Activated naive CD4-positive, alpha-beta T cell (primary cell): ENCODE data around the gene MYO16.
"Not testable (repeated sequence)": the region's sequence is repeated elsewhere in the genome, so short reads cannot be mapped to it uniquely, and the experiment has no call there.

Source experiments
- DNase-seq, 4 experiments: peaks; one replicate each; lab custom pipeline; 2025; lab: John Stamatoyannopoulos, UW

The MYO16 gene

GRCh38 chr13:108981407-108981806 lies 352.0 kb downstream of the MYO16 start:
- DNase-seq = no peak

GRCh38 chr13:108983273-108983672 lies 353.9 kb downstream of the MYO16 start:
- no peak for DNase-seq

- DNase-seq = no peak
Measured at GRCh38 chr13:108984251-108984920, 355.0 kb downstream of the MYO16 start.

- DNase-seq = no peak
Measured at GRCh38 chr13:108985166-108985565, 355.8 kb downstream of the MYO16 start.

- no peak for DNase-seq
Measured at GRCh38 chr13:108987517-108987916, 358.1 kb downstream of the MYO16 start.

GRCh38 chr13:108987944-108988343 lies 358.5 kb downstream of the MYO16 start:
- DNase-seq = no peak

GRCh38 chr13:108991416-108991815 lies 362.0 kb downstream of the MYO16 start:
- not testable (repeated sequence) for DNase-seq

- DNase-seq = no peak
Measured at GRCh38 chr13:108993346-108993745, 363.9 kb downstream of the MYO16 start.

GRCh38 chr13:108996430-108996829 lies 367.0 kb downstream of the MYO16 start:
- DNase-seq = no peak

- DNase-seq = no peak
Measured at GRCh38 chr13:109000207-109000606, 370.8 kb downstream of the MYO16 start.

- DNase-seq = no peak
Measured at GRCh38 chr13:109002934-109003333, 373.5 kb downstream of the MYO16 start.

- DNase-seq = no peak
Measured at GRCh38 chr13:109007946-109008345, 378.5 kb downstream of the MYO16 start.

- no peak for DNase-seq
Measured at GRCh38 chr13:109009756-109010155, 380.3 kb downstream of the MYO16 start.

- DNase-seq = no peak
Measured at GRCh38 chr13:109010912-109011311, 381.5 kb downstream of the MYO16 start.

GRCh38 chr13:109012115-109012514 lies 382.7 kb downstream of the MYO16 start:
- DNase-seq = no peak

- no peak for DNase-seq
Measured at GRCh38 chr13:109021558-109021957, 392.1 kb downstream of the MYO16 start.

- DNase-seq = no peak
Measured at GRCh38 chr13:109024611-109025010, 395.2 kb downstream of the MYO16 start.

- no peak for DNase-seq
Measured at GRCh38 chr13:109026266-109026665, 396.9 kb downstream of the MYO16 start.

- DNase-seq = no peak
Measured at GRCh38 chr13:109028624-109029023, 399.2 kb downstream of the MYO16 start.

GRCh38 chr13:109033090-109033489 lies 403.7 kb downstream of the MYO16 start:
- DNase-seq = no peak

- DNase-seq = no peak
Measured at GRCh38 chr13:109036078-109036780, 406.8 kb downstream of the MYO16 start.

GRCh38 chr13:109043636-109044035 lies 414.2 kb downstream of the MYO16 start:
- no peak for DNase-seq

GRCh38 chr13:109055850-109056249 lies 426.4 kb downstream of the MYO16 start:
- no peak for DNase-seq

GRCh38 chr13:109058087-109058486 lies 428.7 kb downstream of the MYO16 start:
- no peak for DNase-seq
